Measurements from ENCODE around the gene KRT83.

The KRT83 gene

DNA sequence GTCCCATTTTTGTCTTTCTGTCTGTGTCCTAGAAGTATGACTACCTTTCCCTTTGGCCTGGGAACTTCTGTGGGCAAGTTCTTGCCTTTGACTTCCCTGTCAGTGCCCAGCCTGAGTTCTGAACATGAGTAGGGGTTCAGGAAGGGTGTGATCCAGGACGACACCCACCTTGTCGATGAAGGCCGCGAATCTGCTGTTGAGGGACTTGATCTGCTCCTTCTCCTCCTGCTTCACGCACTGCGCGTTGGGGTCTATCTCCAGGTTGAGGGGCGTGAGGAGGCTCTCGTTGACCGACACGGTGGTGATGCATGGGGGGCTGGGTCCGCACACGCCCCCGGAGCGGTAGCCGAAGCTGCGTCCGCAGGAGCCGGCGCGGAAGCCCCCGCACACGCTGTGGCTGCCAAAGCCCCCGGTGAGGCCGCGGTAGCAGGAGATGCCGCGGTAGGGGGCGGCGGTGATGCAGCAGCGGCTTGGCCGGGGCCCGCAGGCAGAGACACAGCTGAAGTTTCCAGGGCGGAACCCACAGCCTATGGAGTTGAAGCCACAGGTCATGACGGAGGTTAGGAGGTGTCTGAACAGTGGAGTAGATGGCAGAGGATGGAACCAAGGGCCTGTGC lies at the start of gene KRT83:
KRT83 (minus strand) TSS at position 615 of the 617 bp plus-strand sequence; CDS start at position 552, 63 bp downstream.
- DNase-seq: no peak

DNA sequence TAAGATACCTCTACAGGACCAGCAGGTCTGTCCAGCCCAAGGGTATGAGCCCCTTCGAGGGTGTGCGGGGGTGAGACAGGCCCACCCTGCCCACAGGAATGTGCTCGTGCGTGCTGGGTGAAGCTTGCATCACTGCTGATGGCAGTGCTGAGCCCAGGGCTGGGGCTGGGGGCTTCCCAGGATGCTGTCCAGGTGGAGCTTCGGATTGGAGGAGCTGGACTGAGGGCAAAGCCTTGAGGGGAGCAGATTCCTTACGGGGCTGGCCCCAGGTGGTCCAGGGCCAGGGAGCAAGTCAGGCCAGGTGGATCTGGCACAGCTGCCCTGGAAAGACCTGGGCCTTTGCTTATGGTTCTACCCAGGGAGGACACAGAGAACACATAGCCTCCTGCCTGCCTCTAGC lies 48.6 kb upstream of the KRT83 start:
- DNase-seq: no peak

DNA sequence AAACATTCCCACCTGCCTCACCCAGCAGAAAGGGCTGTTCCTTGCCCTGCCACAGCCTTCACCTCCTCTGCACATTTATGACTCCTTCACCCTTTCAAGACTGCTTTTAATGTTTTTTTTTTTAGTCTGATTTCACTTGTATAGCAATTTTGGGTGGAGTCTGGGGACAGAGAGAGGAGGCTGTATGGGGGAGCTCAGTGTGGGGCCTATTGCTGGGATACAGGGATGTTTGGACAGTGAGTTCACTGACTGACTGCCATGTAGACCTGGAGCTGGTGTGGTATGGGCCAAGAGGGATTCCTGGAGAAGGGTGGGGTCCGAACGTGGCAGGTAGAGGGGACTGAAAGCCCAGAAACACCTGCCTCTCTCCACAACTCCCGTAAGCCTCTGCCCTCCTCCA lies 48.0 kb upstream of the KRT83 start:
- DNase-seq: no peak

DNA sequence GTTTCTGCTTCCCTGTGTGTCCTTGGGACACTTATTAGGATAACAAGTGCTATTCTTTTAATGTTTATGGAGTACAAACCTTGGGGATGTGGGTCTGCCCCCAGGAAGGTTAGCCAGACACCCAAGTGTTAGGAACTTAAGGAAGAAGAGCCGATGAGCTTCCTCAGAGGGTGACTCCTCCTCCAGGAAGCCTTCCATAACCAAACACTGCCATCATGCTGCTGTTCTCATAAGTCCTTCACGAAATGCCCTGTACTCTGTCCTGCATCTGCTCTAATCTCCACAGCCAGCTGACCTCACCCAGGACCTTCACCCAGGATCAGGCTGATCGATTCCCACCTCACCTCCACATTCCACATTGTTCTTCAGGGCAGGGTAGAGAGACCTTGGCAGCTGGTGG lies 47.3 kb upstream of the KRT83 start:
- no peak for DNase-seq

DNA sequence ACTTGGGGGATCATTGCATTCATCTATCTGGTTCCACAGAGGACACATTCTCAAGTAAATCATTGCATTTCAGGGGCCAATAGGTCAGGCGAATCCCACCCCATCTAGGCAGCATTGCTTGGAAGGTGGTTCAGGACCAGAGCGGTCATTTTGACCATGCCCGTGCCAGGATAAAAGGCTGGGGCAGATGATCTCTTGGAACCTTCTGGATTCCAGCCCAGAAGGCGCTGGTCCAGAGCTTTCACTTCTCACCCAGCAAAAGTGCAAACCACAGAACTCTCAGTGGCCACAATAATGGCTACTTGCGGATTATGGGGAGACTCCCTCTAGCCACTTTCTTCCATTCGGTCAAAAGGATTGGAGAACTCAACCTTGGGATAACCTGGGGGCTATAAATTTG lies 46.7 kb upstream of the KRT83 start:
- no peak for DNase-seq

DNA sequence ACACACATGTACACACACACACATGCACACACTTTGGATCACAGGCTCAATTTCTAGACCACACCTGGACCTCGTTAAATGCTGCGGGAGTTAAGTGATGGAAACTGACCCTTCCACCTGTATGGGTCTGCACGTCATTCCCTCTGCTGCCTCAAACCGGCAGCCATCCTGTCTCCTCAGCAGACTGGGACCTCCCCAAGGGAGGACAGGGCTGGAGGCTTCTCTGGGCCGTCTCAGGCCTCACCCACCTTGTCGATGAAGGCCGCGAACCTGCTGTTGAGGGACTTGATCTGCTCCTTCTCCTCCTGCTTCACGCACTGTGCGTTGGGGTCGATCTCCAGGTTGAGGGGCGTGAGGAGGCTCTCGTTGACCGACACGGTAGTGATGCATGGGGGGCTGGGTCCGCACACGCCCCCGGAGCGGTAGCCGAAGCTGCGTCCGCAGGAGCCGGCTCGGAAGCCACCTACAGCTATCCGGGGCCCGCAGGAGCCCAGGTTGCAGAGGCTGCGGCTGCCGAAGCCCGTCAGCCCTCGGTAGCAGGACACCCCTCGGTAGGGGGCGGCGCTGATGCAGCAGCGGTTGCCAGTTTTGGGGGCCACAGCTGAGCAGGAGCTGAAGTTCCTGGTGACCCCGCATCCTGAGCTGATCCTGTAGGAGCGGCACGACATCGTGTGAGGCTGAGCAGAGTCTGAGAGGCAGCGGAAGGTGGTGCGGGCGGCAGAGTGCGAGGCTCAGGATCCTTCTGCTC lies 45.7 kb upstream of the KRT83 start, which contains the start of gene KRT85:
KRT85 (minus strand) TSS at position 744 of the 748 bp plus-strand sequence; CDS start at position 668, 76 bp downstream.
- DNase-seq: no peak

DNA sequence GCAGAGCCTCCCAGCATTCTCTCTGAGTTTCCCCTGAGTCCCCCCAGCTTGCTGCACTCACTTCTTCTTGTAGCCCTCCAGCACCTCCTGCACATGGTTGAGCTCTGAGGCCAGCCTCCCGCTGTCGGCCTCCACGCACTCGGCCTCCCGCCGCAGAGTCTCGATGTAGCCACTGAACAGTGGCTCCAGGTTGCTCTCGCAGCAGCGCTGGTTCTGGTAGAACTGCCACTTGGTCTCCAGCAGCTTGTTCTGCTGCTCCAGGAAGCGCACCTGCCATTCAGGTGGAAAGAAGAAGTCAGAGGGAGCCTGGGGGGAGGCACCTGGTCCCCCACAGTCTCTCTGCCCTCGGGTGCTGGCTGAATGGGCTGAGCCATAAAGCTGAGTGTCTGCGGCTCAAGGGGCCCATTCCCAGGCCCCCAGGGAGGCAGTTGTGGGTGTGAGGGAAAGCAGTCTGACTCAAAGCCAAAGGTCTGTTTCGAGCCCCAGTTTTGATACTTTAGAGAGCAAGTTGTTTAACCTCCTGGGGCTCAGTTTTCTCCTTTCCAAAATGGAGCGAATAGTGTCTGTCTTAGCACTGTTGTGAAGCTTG lies 43.8 kb upstream of the KRT83 start:
- no peak for DNase-seq

DNA sequence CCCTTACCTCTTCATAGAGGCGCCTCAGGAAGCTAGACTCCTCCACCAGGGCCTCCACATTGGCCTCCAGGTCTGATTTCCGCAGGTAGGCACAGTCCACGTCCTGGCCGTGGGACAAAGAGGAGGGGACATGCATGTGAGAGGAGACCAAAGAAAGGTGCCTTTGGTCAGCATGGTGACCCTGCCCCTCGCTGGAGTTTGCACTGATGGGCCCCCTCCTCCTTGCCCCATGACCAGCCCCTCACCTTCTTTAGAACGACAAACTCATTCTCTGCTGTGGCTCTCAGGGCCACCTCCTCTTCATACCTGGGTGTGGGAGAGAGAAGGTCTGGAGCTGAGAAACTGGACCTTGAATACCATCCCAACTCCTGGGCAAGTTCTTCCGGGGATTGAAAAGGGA lies 42.9 kb upstream of the KRT83 start:
- DNase-seq: no peak

DNA sequence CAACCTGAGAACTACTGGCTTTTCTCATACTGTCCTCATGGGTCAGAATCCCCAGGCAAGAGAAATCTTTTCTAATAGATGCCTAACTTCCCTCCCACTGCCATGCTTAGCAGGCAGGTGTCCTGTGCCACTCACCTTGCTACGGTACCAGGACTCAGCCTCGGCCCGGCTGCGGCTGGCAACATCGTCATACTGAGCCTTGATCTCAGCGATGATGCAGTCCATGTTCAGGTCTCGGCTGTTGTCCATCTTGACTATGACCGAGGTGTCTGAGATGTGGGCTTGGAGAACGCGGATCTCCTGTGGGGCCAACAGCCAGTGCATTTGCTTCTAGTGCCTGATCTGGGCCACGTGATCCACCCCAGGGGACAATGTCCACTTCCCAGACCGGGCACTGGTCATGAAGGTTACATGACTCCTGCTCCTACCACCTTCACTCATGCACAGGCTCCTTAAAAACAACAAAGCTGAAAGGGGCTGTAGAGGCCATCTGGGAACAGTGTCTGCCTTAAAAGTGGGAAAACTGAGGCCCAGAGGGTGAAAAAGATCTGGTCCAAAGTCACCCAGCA lies 42.0 kb upstream of the KRT83 start:
- DNase-seq: no peak

DNA sequence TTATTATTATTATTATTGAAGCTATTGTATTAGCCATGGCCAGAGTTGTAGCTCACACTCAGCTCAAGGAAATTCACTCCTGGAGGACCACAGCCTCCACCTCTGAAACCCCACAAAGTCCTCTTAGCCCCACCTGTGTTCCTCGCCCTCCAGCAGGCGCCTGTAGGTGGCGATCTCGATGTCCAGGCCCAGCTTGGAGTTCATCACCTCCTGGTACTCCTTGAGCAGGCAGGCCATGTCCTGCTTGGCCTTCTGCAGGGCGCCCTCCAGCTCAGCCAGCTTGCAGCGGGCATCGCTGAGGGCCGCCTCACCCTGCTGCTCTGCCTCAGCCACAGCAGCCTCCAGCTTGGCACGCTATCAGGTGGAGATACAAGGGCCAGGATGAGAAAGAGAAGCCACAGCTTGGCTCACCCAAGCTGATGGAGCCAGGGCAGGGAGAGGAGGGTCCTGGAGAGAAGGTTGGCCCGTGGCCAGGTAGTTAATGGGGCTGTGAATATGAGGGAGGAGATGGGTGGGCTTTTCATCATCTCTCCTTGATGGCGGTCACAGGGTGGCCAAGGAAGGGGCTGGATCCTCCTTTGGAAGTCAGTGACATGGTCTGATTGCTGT lies 41.0 kb upstream of the KRT83 start:
- no peak for DNase-seq

DNA sequence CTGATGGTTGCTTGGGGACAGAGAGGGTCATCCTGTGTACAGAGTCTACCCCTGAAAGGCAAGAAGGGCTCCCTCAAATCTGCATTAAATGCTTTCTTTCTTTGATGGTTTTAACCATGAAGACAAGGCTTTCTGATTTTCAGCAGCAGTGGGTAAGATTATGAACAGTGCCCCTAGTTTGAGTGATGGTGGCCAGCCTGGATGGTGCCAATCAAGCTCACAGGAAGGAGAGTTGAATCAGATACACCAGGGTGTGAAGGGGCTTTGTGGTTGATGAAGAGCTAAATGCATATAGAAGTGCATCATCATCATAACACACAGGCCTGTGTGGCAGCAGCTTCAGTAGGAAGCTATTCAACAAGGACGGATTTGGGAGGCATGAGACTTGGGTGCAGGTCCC lies 40.4 kb upstream of the KRT83 start:
- no peak for DNase-seq

DNA sequence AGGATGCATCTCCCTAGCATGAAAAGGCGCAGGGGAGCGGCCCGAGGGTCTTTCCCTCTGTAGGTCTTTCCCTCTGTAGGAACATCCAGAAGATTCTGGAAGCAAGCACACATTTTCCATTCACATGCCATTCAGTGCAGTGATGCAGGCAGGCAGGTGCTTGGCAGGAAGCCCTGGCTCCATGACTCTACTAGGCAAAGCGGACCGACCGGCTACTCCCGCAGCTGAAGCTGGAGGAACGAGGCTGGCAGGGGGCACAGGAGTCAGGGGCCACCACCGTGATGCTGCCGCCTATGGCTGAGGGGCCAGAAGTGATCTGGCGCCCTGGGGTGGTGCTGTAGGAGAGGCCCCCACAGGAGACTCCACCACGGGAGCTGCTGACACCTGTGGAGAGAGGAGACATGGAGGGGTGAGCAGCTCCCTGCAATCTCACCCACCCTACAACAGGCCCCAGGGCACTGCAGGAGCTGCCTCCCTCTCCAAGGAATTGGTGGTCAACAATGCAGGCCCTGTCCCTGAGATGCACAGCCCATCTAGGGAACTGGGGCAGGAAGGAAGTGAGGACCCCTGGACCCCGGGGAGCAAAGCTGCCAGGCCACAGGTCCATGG lies 39.6 kb upstream of the KRT83 start:
- DNase-seq: no peak

DNA sequence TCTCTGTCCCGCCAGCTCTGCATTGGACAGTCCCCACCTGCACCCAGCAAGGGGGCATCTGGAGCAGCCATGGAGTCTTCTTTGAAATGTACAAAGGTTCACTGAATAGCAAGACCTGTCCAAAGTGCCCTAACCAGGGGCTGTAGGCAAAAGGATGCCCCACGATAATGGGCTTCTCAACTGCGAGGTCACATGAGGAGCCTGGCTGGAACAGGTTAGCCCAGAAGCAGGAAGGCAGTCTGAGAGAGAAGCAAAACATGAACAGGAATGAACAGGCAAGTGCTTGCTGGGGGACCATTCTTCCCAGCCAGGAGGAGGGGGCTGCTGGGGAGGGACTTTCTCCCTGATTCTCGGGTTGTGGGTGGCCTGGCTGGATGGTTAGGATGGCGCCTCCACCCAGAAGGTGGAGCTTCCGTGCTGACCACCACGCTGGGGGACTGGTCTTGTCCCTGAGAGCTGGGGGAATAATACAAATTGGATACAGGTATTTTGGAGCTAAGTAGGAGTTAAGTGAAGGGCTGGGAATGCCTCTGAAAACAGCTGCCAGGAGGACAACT lies 39.0 kb upstream of the KRT83 start:
- DNase-seq: no peak

DNA sequence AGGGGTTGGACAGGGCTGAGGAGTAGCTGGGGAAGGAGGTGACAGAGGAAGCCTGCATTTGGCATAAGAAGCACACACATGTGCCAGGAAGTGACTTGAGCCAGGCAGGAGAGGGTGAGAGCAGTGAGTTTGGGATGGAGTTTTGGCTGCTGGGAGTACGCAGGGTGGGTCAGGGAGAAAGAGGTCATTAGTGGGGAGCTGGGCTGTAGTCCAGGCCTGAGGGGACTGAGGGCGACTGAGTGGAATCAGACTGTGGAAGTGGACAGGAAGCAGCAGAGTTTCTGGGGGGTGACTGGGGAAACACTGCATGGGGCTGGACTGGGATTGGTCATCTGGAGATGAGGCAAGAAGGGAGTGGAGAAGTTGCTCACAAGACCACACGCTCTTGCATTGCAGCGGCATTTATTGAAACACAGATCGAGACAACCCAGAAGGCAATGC lies 38.4 kb upstream of the KRT83 start:
- no peak for DNase-seq

DNA sequence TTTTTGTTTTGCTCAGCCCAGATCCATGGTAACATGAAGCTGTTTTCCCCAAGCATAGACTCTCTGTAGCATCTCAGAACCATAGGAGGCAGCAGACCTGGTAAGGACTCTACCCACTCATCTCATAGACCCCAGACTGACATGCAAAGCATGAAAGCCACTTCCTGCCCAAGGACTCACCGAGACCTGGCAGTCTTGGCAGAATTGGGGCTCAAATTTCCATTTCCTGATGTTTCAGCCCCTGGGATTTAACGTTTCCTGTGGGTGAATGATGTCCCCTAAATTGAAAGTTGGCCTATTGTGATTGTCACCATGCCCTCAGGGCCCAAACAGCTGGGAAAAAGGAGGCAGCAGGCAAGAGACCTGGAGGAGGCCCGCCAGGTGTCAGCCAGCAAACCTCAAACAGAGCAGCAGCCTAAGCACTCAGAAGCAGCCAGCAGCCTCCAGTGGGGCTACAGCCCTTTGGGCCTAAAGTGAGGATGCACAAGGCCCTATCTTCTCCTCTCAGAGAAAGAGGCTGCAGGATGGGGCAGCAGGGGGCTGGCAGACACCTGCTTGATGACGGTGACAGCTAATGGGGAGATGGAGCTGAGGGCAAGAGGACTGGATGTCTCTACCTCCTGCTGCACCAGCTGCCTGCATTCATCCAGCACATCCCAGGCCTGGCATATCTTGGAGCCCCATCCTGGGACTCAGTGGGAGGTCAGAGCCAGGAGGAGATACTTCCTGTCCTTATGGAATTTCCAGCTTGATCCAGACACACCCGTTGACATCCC lies 37.6 kb upstream of the KRT83 start:
- no peak for DNase-seq

DNA sequence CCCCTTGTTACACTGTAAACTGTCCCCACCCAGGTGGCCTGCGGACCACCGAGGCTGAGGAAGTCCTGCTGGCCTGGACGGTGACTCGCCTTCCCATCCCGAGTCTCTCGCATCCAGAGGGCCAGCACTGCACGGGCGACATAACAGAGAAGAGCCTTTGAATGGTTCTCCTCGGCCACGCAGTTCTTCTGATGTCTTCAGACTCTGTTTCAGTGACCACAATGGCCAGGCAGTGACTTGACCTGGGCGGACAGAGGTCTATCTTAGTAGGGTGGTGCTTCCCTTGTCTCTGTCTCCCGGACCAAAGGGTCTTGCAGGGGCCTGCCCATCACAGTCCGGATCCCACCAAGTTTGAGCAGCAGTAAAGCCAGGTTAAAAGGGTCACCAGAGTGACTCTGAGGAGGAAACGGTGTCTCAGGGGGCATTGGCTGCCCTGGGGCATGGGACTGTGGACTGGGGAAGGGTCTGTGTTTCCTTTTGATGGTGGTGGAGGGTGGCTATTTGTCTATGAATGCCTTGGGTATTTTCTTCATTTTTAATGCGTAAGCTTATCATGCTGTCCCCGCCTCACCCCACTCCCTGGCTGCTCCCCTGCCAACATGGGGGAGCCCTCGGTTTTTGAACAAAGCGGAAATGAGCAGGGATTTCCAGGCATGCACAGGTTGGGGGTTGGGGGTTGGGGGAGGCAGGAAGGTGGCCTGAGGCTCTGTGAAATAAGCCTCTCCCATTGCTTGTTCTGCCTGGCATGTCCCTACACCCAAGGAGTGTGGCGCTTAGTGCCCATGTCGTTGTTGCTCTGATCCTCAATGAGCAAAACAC lies 35.8 kb upstream of the KRT83 start:
- DNase-seq: no peak

DNA sequence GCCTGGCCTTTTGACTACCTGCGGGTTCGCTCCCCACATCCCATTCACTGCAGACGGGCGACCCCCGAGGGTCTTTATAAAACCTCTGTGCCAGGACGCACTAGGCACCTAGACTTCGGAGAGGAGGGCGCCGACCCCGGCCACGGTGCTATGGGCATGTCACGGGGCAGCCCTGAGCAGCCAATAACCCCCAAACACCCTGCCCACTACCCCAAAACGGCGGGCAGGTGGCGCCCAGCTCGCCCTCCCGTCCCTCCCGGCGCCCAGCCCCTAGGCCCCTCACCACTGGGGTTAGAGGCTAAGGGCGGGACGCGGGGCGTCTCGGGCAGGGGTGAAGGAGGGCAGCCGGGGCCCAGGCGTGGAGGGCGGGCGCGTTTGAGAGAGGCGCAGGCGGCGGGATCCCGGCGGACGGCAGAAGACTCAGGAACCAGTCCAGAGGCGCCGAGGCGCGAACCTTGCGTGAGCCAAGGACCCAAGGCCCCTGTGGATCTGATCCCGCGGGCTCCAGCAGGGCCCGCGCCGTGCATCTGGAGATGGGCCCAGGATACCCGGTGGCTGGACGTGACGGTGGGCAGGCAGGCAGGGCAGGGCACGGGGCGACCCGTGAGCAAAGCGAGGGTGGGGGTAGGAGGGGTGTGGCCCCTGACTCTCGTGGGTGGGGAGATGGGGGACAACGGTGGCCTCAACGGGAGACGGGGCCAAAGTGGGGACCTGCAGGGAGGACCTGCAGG lies 35.0 kb upstream of the KRT83 start:
- DNase-seq: no peak

DNA sequence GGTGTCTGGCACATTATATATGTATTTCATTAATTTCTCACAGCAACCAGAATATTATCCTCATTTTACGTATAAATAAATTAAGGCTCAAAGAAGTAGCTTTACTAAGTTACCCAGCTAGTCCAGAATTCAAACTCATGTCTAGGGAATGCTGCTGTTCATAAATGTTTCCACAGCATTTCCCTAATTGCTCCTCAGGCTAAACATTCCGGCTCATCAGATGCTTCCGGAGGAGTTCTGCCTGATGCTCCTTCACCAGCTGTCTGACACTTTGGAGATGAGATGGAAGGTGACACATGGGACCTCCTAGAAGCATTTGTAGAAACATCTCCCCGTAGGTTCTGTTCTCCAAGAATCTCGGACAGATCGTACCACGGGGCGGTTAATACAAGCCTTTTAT lies 34.0 kb upstream of the KRT83 start:
- no peak for DNase-seq

DNA sequence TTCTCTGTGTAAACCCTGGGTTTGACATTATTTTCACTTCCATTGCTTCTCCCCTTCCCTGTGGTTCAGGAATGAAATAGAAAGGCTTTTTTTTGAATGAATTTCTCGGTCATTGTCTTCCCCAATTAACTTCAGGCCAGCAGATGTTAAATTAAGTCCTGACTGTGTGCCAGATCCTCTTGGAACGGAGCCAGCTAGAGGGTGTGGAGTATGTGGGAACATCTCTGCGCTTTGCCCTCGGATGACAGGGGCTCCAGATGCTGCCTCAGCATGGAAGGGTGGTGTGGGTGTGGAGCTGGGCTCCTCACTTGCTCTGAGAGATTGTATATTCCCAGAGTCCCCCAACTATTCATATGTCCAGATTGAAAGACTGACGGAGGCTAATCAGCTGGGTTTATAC lies 33.0 kb upstream of the KRT83 start:
- no peak for DNase-seq

DNA sequence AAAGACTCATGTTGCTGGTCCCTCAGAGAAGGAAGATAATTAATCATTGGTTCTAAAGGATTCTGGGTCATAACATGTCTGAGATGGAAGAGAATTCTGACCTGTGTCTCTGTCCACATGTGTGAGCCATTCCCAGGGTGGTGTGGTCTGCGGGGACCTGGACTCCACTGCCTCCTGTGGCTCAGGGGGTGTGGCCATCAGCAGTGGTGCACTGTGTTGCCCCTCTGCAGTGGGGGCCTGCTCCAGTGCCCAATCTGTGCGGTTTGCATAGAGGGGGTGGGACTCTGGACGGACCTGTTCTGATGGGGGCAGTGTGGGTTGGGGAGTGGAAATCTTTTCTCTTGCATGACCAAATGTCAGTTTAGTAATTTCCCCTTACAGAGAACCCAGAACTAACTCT lies 32.6 kb upstream of the KRT83 start:
- DNase-seq: no peak

Measured in T1000 (cell line).